IPS-NIHi7 (cell line): ENCODE results near the gene CADPS2.
"Not testable (repeated sequence)": the region's sequence is repeated elsewhere in the genome, so short reads cannot be mapped to it uniquely, and the experiment has no call there.

Source experiments
- DNase-seq: peaks from one replicate; pipeline ENCODE4 v3.0.0; 2012; ENCODE audit warnings: mixed read lengths; ENCODE audit errors: extremely low spot score

Gene CADPS2

GRCh38 chr7:122291189-122291588 is 595.1 kb downstream of the CADPS2 start:
- DNase-seq: no peak

- DNase-seq: no peak
Measured at GRCh38 chr7:122290476-122290875, 595.8 kb downstream of the CADPS2 start.

GRCh38 chr7:122289426-122289825 is 596.8 kb downstream of the CADPS2 start:
- no peak for DNase-seq

- DNase-seq: not testable (repeated sequence)
Measured at GRCh38 chr7:122284608-122285007, 601.7 kb downstream of the CADPS2 start.

GRCh38 chr7:122273117-122273516 is 613.1 kb downstream of the CADPS2 start:
- no peak for DNase-seq

GRCh38 chr7:122269241-122269640 is 617.0 kb downstream of the CADPS2 start:
- DNase-seq: no peak
